ES-I3 (cell line): ENCODE measurements around the gene CRACDL.

Source experiments
- H3K36me3 ChIP-seq: 2 replicates; pipeline ENCODE4 v1.6.1; 2013; ENCODE audit warnings: mild to moderate bottlenecking, low read length, control low read depth, moderate library complexity; ENCODE audit not compliant: insufficient read depth
- H3K4me1 ChIP-seq: 2 replicates; pipeline ENCODE4 v1.6.1; 2013; ENCODE audit warnings: mild to moderate bottlenecking, control low read depth, low read length; ENCODE audit not compliant: insufficient read depth
- H3K9ac ChIP-seq: 2 replicates; pipeline ENCODE4 v1.6.1; 2013; ENCODE audit warnings: low read depth, mild to moderate bottlenecking, low read length, moderate library complexity
- H3K9me3 ChIP-seq: 2 replicates; pipeline ENCODE4 v1.6.1; 2013; ENCODE audit warnings: mild to moderate bottlenecking, low read length, moderate library complexity; ENCODE audit not compliant: control insufficient read depth, insufficient read depth

The CRACDL gene

GRCh38 chr2:98778151-98778550 lies 157.9 kb downstream of the CRACDL start:
- peaks cover 6% of the 10 kb centered on the region; the same call in 1 of the 2 replicates for H3K4me1 ChIP-seq
- no peaks in the 10 kb centered on the region for H3K36me3 ChIP-seq
- no peak overlapping the region for H3K9ac ChIP-seq
- H3K9me3 ChIP-seq = peaks cover 8% of the 10 kb centered on the region; the same call in 1 of the 2 replicates

GRCh38 chr2:98777710-98778109 lies 158.3 kb downstream of the CRACDL start:
- Histone ChIP-seq H3K9ac (no peak overlapping the region), H3K4me1 (peaks cover 6% of the 10 kb centered on the region; the same call in 1 of the 2 replicates)

GRCh38 chr2:98777076-98777475 lies 158.9 kb downstream of the CRACDL start:
- Histone ChIP-seq H3K36me3 (no peaks in the 10 kb centered on the region), H3K9ac (no peak overlapping the region), H3K4me1 (peaks cover 6% of the 10 kb centered on the region; the same call in 1 of the 2 replicates)

More at GRCh38 chr2:98777710-98778109, 158.3 kb downstream of the CRACDL start:
- Histone ChIP-seq H3K36me3 (no peaks in the 10 kb centered on the region), H3K9me3 (peaks cover 8% of the 10 kb centered on the region; the same call in 1 of the 2 replicates)

GRCh38 chr2:98776136-98776535 lies 159.9 kb downstream of the CRACDL start:
- no peak overlapping the region for H3K9ac ChIP-seq

More at GRCh38 chr2:98777076-98777475, 158.9 kb downstream of the CRACDL start:
- peaks cover 4% of the 10 kb centered on the region; the same call in 1 of the 2 replicates for H3K9me3 ChIP-seq

GRCh38 chr2:98775146-98775986 lies 160.7 kb downstream of the CRACDL start:
- Histone ChIP-seq H3K36me3 (no peaks in the 10 kb centered on the region), H3K4me1 (peaks cover 6% of the 10 kb centered on the region), H3K9me3 (no peaks in the 10 kb centered on the region), H3K9ac (no peak overlapping the region)

More at GRCh38 chr2:98776136-98776535, 159.9 kb downstream of the CRACDL start:
- peaks cover 6% of the 10 kb centered on the region; the same call in 1 of the 2 replicates for H3K4me1 ChIP-seq
- peaks cover under 1% of the 10 kb centered on the region; the same call in 1 of the 2 replicates for H3K9me3 ChIP-seq
- H3K36me3 ChIP-seq = no peaks in the 10 kb centered on the region

GRCh38 chr2:98773907-98774306 lies 162.1 kb downstream of the CRACDL start:
- Histone ChIP-seq H3K9ac (no peak overlapping the region), H3K9me3 (no peaks in the 10 kb centered on the region), H3K36me3 (no peaks in the 10 kb centered on the region), H3K4me1 (peaks cover 6% of the 10 kb centered on the region)

- H3K4me1 ChIP-seq = peaks cover 6% of the 10 kb centered on the region
- H3K9ac ChIP-seq = no peak overlapping the region
Measured at GRCh38 chr2:98773169-98773568, 162.9 kb downstream of the CRACDL start.

GRCh38 chr2:98772536-98772935 lies 163.5 kb downstream of the CRACDL start:
- H3K9ac ChIP-seq = no peak overlapping the region
- H3K36me3 ChIP-seq = no peaks in the 10 kb centered on the region
- H3K9me3 ChIP-seq = no peaks in the 10 kb centered on the region
- peaks cover 6% of the 10 kb centered on the region for H3K4me1 ChIP-seq

More at GRCh38 chr2:98773169-98773568, 162.9 kb downstream of the CRACDL start:
- no peaks in the 10 kb centered on the region for H3K36me3 ChIP-seq
- no peaks in the 10 kb centered on the region for H3K9me3 ChIP-seq

GRCh38 chr2:98771721-98772524 lies 164.1 kb downstream of the CRACDL start:
- no peak overlapping the region for H3K9ac ChIP-seq
- no peaks in the 10 kb centered on the region for H3K36me3 ChIP-seq
- no peaks in the 10 kb centered on the region for H3K9me3 ChIP-seq
- H3K4me1 ChIP-seq = peaks cover 6% of the 10 kb centered on the region

GRCh38 chr2:98771264-98771663 lies 164.8 kb downstream of the CRACDL start:
- Histone ChIP-seq H3K9ac (no peak overlapping the region), H3K4me1 (peaks cover 6% of the 10 kb centered on the region), H3K9me3 (no peaks in the 10 kb centered on the region), H3K36me3 (no peaks in the 10 kb centered on the region)

- no peaks in the 10 kb centered on the region for H3K36me3 ChIP-seq
- no peak overlapping the region for H3K9ac ChIP-seq
- H3K4me1 ChIP-seq = peaks cover 6% of the 10 kb centered on the region
- H3K9me3 ChIP-seq = no peaks in the 10 kb centered on the region
Measured at GRCh38 chr2:98769784-98770183, 166.2 kb downstream of the CRACDL start.

- peaks cover 5% of the 10 kb centered on the region for H3K4me1 ChIP-seq
- no peaks in the 10 kb centered on the region for H3K36me3 ChIP-seq
- no peaks in the 10 kb centered on the region for H3K9me3 ChIP-seq
- H3K9ac ChIP-seq = no peak overlapping the region
Measured at GRCh38 chr2:98769114-98769476, 166.9 kb downstream of the CRACDL start.

- H3K9ac ChIP-seq = no peak overlapping the region
- no peaks in the 10 kb centered on the region for H3K9me3 ChIP-seq
- no peaks in the 10 kb centered on the region for H3K36me3 ChIP-seq
- no peaks in the 10 kb centered on the region; the same call in 1 of the 2 replicates for H3K4me1 ChIP-seq
Measured at GRCh38 chr2:98768384-98769113, 167.5 kb downstream of the CRACDL start.

- H3K4me1 ChIP-seq = no peaks in the 10 kb centered on the region
- H3K9ac ChIP-seq = no peak overlapping the region
- H3K36me3 ChIP-seq = no peaks in the 10 kb centered on the region
- no peaks in the 10 kb centered on the region for H3K9me3 ChIP-seq
Measured at GRCh38 chr2:98764499-98764898, 171.5 kb downstream of the CRACDL start.
